KOPT-K1 (cell line): ENCODE results near the gene PA2G4.
"Not testable (repeated sequence)": the region's sequence is repeated elsewhere in the genome, so short reads cannot be mapped to it uniquely, and the experiment has no call there.

Experiments
- H3K27ac ChIP-seq: fragments of 200-600 bp; sonication (generic); 2 replicates; pipeline ENCODE4 v1.5.1; 2016; ENCODE audit warnings: antibody characterized with exemption, mild to moderate bottlenecking, low read depth, low read length; ENCODE audit not compliant: poor library complexity, severe bottlenecking
- H3K36me3 ChIP-seq: fragments of 200-600 bp; sonication (generic); 2 replicates; pipeline ENCODE4 v1.5.1; 2017; ENCODE audit warnings: antibody characterized with exemption, mild to moderate bottlenecking, low read length, moderate library complexity; ENCODE audit not compliant: insufficient read depth
- H3K9me3 ChIP-seq: fragments of 200-600 bp; sonication (generic); 2 replicates; pipeline ENCODE4 v1.5.1; 2017; ENCODE audit warnings: antibody characterized with exemption, low read length, mild to moderate bottlenecking; ENCODE audit not compliant: insufficient read depth, poor library complexity, severe bottlenecking

Gene PA2G4

DNA sequence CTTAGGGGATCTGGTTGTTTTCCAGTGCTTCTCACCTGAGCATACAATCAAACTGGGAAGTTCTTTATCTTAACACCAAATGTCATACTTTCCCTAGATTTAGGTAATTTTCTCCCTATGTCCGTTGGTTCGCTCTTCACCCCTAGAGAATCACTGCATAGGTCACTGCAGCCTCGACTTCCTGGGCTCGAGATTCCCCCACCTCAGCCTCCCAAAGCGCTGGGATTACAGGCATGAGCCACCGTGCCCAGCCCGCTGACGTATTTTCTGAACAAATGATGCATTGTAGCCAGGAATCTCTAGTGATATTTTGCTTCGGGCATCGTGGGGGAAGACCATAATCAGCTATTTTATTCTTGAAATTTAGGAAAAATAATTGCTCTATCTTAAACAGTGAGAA lies 11.0 kb downstream of the PA2G4 start:
- Histone ChIP-seq H3K36me3 (peaks cover 51% of the 10 kb centered on the region), H3K27ac (peak overlapping the region; percentile 84), H3K9me3 (peaks cover 6% of the 10 kb centered on the region)

DNA sequence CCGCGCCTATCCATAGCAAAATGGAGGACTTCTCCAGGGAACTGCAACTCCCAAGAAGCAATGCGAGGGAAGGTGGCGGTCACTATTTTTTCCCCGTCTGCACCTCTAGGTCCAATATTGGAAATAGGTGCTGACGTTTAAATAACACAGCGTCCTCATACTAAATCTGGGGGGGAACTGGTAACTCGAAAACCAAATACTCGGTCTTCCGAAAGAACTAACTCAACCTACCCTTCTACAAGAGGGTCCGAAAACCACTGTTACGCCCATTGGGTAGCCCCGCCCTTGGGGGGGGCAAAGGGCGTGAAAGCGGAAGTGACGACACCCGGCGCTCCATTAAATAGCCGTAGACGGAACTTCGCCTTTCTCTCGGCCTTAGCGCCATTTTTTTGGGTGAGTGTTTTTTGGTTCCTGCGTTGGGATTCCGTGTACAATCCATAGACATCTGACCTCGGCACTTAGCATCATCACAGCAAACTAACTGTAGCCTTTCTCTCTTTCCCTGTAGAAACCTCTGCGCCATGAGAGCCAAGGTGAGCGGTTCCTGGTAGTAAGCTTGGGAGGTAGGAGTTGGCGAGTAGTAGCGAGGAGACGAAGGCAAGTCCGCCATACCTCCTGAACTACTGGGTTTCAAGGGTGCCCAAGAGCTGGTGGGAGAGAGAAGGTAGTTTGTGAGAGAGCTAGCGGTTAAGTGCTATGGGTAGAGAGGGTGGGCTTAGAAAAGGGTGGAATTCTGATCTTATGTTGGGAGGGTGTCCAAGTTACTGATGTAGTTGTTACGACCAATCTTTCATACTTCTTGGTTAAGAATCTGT lies 12.1 kb downstream of the PA2G4 start, which contains the start of gene RPL41:
RPL41 (plus strand) TSS at position 367 of the 815 bp plus-strand sequence.
- peak within 1 kb of the TSS; percentile 84 for H3K27ac ChIP-seq
- H3K36me3 ChIP-seq = peaks cover 51% of the 10 kb centered on the region
- peaks cover 6% of the 10 kb centered on the region for H3K9me3 ChIP-seq

- H3K9me3 ChIP-seq = not testable (repeated sequence)
- Histone ChIP-seq H3K27ac (peak overlapping the region; percentile 84), H3K36me3 (peaks cover 50% of the 10 kb centered on the region)
Observed at GRCh38 chr12:56117082-56117706, 12.8 kb downstream of the PA2G4 start.

DNA sequence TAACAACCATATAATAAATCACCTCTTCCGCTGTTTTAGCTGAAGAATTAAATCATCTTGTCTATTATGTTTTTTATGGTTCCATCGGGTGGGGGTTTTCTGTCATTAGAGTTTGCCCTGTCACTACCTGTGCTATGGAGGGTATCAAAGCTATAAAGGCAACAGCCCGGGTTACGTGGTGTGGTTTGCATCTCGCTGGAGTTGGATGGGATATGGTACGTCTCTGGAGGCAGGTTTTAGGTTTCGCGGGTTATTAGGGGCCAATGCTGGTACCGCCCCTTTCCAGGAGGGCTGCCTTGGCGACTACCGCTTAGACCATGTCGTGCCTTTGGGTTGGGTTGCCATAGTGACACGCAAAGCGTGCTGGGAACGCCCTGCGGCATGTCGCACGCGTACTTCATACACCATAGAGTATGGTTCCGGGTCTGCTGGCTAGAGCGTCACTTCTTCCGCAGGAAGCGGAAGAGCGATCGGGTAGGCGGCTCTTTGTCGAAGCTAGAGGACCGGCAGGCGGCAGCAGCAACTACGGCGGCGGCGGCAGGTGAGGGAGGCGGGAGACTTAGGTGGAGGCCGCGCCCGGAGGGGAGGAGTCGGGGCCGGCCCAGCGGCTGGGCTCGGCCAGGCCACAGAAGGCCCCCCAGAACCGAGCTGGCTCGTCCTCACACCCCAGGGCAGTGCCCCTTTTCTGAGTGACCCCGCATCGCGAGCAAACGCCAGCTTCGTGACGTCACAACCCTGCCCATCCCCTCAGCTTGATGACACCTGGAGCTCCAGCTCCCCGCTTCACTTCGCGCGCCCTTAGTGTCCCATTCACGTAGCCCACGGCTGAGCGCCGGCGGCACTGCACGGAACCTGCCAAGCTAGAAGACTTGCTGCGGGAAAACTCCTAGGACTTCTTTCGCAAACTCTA lies 13.7 kb downstream of the PA2G4 start, which contains the start of gene ZC3H10:
ZC3H10 (plus strand) TSS at position 489 of the 910 bp plus-strand sequence. CDS start 2,297 bp downstream, outside the sequence.
- peak within 1 kb of the TSS; percentile 84 for H3K27ac ChIP-seq
- peaks cover 42% of the 10 kb centered on the region for H3K36me3 ChIP-seq
- peaks cover 6% of the 10 kb centered on the region for H3K9me3 ChIP-seq

DNA sequence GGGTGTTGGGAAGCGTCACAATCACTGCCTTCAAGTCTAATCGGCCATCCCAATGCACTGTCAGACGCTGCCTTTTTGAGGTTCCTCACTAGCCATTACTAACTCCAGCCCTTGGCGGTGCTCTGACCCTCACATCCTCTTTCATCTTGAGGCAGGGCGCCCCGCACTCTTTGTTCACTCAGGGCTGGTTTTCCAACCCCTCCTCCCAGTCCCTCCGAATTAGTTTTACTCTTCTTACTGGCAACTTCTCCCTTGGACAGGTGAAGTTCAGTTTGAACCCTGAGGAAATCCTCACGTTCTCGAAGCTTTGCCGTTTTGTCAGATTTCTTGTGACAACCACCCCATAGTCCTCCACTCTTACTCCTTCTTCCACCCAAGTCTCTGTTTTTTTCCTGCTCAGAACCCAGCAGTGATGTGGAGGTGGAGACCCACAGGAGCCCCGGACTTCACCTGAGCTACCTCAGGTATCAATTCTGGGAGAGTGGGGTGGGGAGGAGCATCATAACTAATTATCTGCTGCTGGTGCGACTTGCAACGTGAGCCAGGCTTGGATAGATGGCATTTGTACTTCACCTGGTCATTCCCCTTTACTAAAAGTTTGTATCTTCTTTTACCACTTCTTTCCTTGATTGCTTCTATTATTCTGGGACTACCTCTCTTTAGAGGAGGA lies 14.5 kb downstream of the PA2G4 start:
- Histone ChIP-seq H3K27ac (peak overlapping the region; percentile 64), H3K36me3 (peaks cover 34% of the 10 kb centered on the region), H3K9me3 (peaks cover 6% of the 10 kb centered on the region)

- Histone ChIP-seq H3K36me3 (peaks cover 29% of the 10 kb centered on the region), H3K9me3 (peaks cover 6% of the 10 kb centered on the region), H3K27ac (peak overlapping the region; percentile 64)
Observed at GRCh38 chr12:56119361-56119796, 15.0 kb downstream of the PA2G4 start.

DNA sequence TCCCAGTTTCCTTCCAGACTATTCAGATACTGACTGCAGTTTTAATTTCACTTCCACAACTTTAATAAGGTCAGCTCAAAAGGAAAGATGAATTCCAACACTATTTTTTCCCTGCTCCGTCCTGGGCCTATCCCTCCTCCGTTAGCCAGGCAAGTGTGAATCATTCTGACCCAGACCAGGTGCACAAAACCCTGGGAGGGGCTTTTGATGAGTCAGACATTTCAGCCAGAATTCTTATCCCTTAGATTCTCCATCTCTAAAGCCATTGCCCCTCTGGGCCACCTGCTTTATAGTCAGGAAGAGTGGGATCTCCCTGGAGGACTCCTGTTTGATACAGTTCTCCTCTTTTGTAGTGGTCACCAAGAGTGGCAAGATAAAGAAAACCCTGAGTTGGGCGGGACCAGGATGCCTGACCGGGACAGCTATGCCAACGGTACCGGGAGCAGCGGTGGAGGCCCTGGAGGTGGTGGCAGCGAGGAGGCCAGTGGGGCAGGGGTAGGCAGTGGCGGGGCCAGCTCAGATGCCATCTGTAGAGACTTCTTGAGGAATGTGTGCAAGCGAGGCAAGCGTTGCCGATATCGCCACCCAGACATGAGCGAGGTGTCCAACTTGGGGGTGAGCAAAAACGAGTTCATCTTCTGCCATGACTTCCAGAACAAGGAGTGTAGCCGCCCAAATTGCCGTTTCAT lies 15.9 kb downstream of the PA2G4 start:
- Histone ChIP-seq H3K36me3 (peaks cover 26% of the 10 kb centered on the region), H3K27ac (no peak overlapping the region), H3K9me3 (peaks cover 2% of the 10 kb centered on the region)

- Histone ChIP-seq H3K9me3 (no peaks in the 10 kb centered on the region), H3K27ac (no peak overlapping the region), H3K36me3 (peaks cover 26% of the 10 kb centered on the region)
Observed at GRCh38 chr12:56121204-56121870, 17.0 kb downstream of the PA2G4 start.

DNA sequence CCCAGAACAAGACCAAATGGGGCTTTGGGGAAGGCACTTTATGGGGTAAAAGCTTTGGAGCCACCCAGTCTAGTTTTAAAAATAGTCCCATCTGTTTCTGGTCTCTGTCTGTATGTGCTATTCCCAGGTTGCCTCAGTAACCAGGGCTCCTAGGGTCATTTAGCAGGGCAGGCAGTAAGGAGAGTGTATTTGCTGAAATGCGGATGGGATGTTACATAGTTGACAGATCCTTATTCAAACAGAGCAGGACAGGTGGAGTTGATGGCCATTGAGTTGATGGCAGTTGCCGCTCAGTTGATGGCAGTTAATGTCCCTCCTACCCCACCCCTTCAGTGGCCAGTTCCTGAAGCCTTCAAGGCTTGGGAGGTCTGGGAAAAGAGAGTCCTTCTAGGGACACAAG lies 18.3 kb downstream of the PA2G4 start:
- H3K27ac ChIP-seq = no peak overlapping the region
- H3K36me3 ChIP-seq = peaks cover 26% of the 10 kb centered on the region
- no peaks in the 10 kb centered on the region for H3K9me3 ChIP-seq

- no peaks in the 10 kb centered on the region for H3K9me3 ChIP-seq
- H3K36me3 ChIP-seq = peaks cover 26% of the 10 kb centered on the region
- H3K27ac ChIP-seq = no peak overlapping the region
Observed at GRCh38 chr12:56124133-56124532, 19.8 kb downstream of the PA2G4 start.

DNA sequence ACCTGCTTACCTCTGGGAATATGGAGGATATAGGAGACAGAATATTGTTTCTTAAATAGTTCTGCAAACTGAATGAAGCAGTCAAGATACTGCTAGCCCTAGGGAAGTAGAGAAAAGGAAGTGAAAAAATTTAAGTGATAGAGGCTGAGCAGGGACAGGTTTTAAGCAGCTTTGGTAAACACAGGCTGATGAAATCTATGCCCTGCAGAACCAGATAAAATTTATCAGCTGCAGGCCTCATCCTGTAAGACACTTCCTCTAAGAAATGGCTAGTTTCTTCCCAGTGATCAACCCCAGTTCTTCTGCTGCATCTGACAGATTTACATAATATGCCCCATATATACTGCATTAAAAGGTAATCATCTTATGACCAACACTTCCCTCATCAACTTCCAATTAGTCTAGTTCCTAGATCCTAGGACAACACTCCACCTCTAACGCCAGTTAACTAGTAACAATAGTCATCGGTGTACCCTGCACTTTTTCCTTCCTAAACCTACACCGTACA lies 22.4 kb downstream of the PA2G4 start:
- Histone ChIP-seq H3K27ac (peak overlapping the region; percentile 55), H3K9me3 (no peaks in the 10 kb centered on the region), H3K36me3 (peaks cover 21% of the 10 kb centered on the region)

- H3K27ac ChIP-seq = peak overlapping the region; percentile 42
- H3K9me3 ChIP-seq = no peaks in the 10 kb centered on the region
- peaks cover 25% of the 10 kb centered on the region for H3K36me3 ChIP-seq
Observed at GRCh38 chr12:56127485-56127887, 23.1 kb downstream of the PA2G4 start.

DNA sequence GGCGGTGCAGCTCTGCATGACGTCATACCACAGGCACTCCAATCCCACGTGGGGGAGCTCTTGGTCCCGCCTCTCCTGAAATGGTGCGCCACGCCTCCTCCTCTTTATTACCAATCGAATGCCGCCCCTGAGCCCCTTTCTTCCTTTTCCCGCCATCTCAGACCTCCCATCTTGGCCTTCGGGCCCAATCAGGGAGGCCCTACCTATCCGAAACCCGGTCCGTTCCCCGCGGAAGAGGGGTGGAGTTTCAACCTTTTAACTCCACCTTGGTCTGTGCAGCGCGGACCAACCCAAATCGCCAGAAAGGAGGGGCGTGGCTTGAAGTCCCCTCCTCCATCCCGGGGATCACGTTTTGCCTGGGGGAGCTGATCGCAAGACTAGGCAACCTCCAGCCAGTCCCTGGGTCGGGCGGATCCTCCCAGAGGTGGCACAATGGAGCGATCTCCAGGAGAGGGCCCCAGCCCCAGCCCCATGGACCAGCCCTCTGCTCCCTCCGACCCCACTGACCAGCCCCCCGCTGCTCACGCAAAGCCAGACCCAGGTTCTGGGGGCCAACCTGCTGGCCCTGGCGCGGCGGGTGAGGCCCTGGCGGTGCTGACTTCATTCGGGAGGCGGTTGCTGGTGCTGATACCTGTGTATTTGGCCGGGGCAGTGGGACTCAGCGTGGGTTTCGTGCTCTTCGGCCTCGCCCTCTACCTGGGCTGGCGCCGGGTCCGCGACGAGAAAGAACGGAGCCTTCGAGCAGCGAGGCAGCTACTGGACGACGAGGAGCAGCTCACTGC lies 23.7 kb downstream of the PA2G4 start, which contains the start of gene ESYT1:
ESYT1 (plus strand) TSS at position 380 of the 782 bp plus-strand sequence; CDS start at position 433, 53 bp downstream.
- peak within 1 kb of the TSS; percentile 77 for H3K27ac ChIP-seq
- H3K36me3 ChIP-seq = peaks cover 31% of the 10 kb centered on the region
- no peaks in the 10 kb centered on the region for H3K9me3 ChIP-seq
